SU-DHL-6 (cell line): ENCODE measurements around the gene RNF4.

Experiments used
- CTCF ChIP-seq: fragments of 200-600 bp; sonication (generic); IDR thresholded peaks from one replicate; pipeline ENCODE4 v1.5.1; 2017; ENCODE audit warnings: antibody characterized with exemption, mild to moderate bottlenecking, low read length, moderate library complexity; ENCODE audit not compliant: insufficient read depth, poor library complexity, severe bottlenecking
- EZH2phosphoT487 ChIP-seq: fragments of 200-600 bp; sonication (generic), shearing (Covaris generic); conservative IDR thresholded peaks from 2 replicates; pipeline ENCODE4 v1.6.1; 2018; ENCODE audit warnings: mild to moderate bottlenecking, antibody characterized with exemption, low read length, moderate library complexity, mixed read lengths

- no peak for TF ChIP-seq CTCF
- no peak for TF ChIP-seq EZH2phosphoT487
Measured at GRCh38 chr4:2482693-2483092, 13.8 kb downstream of the RNF4 start.
